Neural crest cell (in vitro differentiated cells): ENCODE data around the gene TGM2. TPM values are rescaled to one million over a fixed set of nuclear protein-coding genes. Genes with fewer than 3 reads are reported as not detected.

Experiments
- DNase-seq: peaks from one replicate; pipeline ENCODE4 v3.0.0; 2021; ENCODE audit warnings: low read depth, mixed read lengths, low spot score
- H3K27ac Mint-ChIP-seq: one replicate; pipeline ENCODE4 v1.8.0; 2021; ENCODE audit warnings: mild to moderate bottlenecking, mixed read lengths; ENCODE audit not compliant: unreplicated experiment
- H3K27me3 Mint-ChIP-seq: 2 replicates; pipeline ENCODE4 v1.8.0; 2021; ENCODE audit warnings: low read depth, mild to moderate bottlenecking, mixed read lengths
- H3K36me3 Mint-ChIP-seq: 2 replicates; pipeline ENCODE4 v1.8.0; 2021; ENCODE audit warnings: low read depth, mild to moderate bottlenecking, mixed read lengths
- H3K4me1 Mint-ChIP-seq: 2 replicates; pipeline ENCODE4 v1.8.0; 2021; ENCODE audit warnings: mixed read lengths
- H3K4me3 Mint-ChIP-seq: one replicate; pipeline ENCODE4 v1.8.0; 2021; ENCODE audit warnings: mild to moderate bottlenecking, mixed read lengths
- H3K9me3 Mint-ChIP-seq: 2 replicates; pipeline ENCODE4 v1.8.0; 2021; ENCODE audit warnings: mixed read lengths
- CTCF ChIP-seq: fragments of 200-600 bp; sonication (generic); conservative IDR thresholded peaks from 2 replicates; pipeline ENCODE4 v1.5.0; 2021; ENCODE audit warnings: antibody characterized with exemption, mild to moderate bottlenecking
- total RNA-seq: library from RNA; stranded (reverse); gene quantifications from 2 replicates; pipeline ENCODE4 v1.2.1, GENCODE V29; 2021

The TGM2 gene
- total RNA-seq, 1 donor from 2014 or later, result 1.4 TPM

- TF ChIP-seq CTCF, result no peak
- H3K27ac Mint-ChIP-seq, result no peak overlapping the region
- H3K4me1 Mint-ChIP-seq, result no peaks in the 10 kb centered on the region
- no peaks in the 10 kb centered on the region for H3K36me3 Mint-ChIP-seq
- H3K27me3 Mint-ChIP-seq, result no peaks in the 10 kb centered on the region
- no peak for DNase-seq
- no peaks in the 10 kb centered on the region for H3K9me3 Mint-ChIP-seq
- H3K4me3 Mint-ChIP-seq, result no peak overlapping the region
Measured at GRCh38 chr20:38187517-38187916, 22.4 kb upstream of the TGM2 start.

GRCh38 chr20:38186788-38187221 lies 21.7 kb upstream of the TGM2 start:
- Mint-ChIP-seq H3K4me1 (no peaks in the 10 kb centered on the region), H3K27me3 (no peaks in the 10 kb centered on the region), H3K9me3 (no peaks in the 10 kb centered on the region), H3K27ac (no peak overlapping the region), H3K4me3 (no peak overlapping the region), H3K36me3 (no peaks in the 10 kb centered on the region)
- TF ChIP-seq CTCF, result no peak
- no peak for DNase-seq

GRCh38 chr20:38184101-38184500 lies 19.0 kb upstream of the TGM2 start:
- Mint-ChIP-seq H3K9me3 (no peaks in the 10 kb centered on the region), H3K4me1 (peaks cover 13% of the 10 kb centered on the region), H3K27me3 (no peaks in the 10 kb centered on the region), H3K36me3 (no peaks in the 10 kb centered on the region), H3K27ac (no peak overlapping the region), H3K4me3 (no peak overlapping the region)
- no peak for DNase-seq
- TF ChIP-seq CTCF, result no peak

- Mint-ChIP-seq H3K4me1 (peaks cover 17% of the 10 kb centered on the region), H3K27ac (no peak overlapping the region), H3K9me3 (no peaks in the 10 kb centered on the region), H3K4me3 (no peak overlapping the region), H3K36me3 (no peaks in the 10 kb centered on the region), H3K27me3 (no peaks in the 10 kb centered on the region)
- TF ChIP-seq CTCF, result no peak
- DNase-seq, result no peak
Measured at GRCh38 chr20:38181971-38182370, 16.9 kb upstream of the TGM2 start.

GRCh38 chr20:38181207-38181801 lies 16.2 kb upstream of the TGM2 start:
- H3K36me3 Mint-ChIP-seq, result no peaks in the 10 kb centered on the region
- DNase-seq, result no peak
- no peak for TF ChIP-seq CTCF
- H3K27ac Mint-ChIP-seq, result no peak overlapping the region
- H3K4me1 Mint-ChIP-seq, result peaks cover 17% of the 10 kb centered on the region
- no peak overlapping the region for H3K4me3 Mint-ChIP-seq
- no peaks in the 10 kb centered on the region for H3K27me3 Mint-ChIP-seq
- no peaks in the 10 kb centered on the region for H3K9me3 Mint-ChIP-seq
